HepG2 (cell line): ENCODE data around the gene DCLRE1B. TPM values are rescaled to one million over a fixed set of nuclear protein-coding genes. Genes with fewer than 3 reads are reported as not detected.

Experiments used
- E2F1 ChIP-seq: sonication (generic); formaldehyde crosslinking; IDR thresholded peaks from 2 replicates; pipeline ENCODE4 v1.5.0; 2020; ENCODE audit warnings: missing genetic modification reagents
- GLI4 ChIP-seq: sonication (generic); formaldehyde crosslinking; IDR thresholded peaks from 2 replicates; pipeline ENCODE4 v1.5.1; 2020; ENCODE audit warnings: missing genetic modification reagents, mild to moderate bottlenecking, moderate library complexity, borderline replicate concordance
- GTF2F1 ChIP-seq: fragments of 150-350 bp; IDR thresholded peaks from 2 replicates; pipeline ENCODE4 v1.6.1; 2014; ENCODE audit warnings: low read length
- MATR3 ChIP-seq: sonication (generic); formaldehyde crosslinking; IDR thresholded peaks from 2 replicates; pipeline ENCODE4 v1.4.0; 2020; ENCODE audit warnings: missing genetic modification reagents
- NR2F6 ChIP-seq, 2 experiments: IDR thresholded peaks; 2 replicates each; pipeline ENCODE4 v1.6.1; 2016; ENCODE audit warnings: antibody characterized with exemption in 1 of 2, mild to moderate bottlenecking in 1 of 2
- REXO4 ChIP-seq: sonication (generic); formaldehyde crosslinking; IDR thresholded peaks from 2 replicates; pipeline ENCODE4 v1.8.0; 2022; ENCODE audit warnings: missing genetic modification reagents, mild to moderate bottlenecking, borderline replicate concordance
- RFXAP ChIP-seq: sonication (generic); formaldehyde crosslinking; IDR thresholded peaks from 2 replicates; pipeline ENCODE4 v1.4.0; 2020; ENCODE audit warnings: missing genetic modification reagents, borderline replicate concordance
- SNAPC2 ChIP-seq: sonication (generic); formaldehyde crosslinking; IDR thresholded peaks from 2 replicates; pipeline ENCODE4 v1.8.1; 2022; ENCODE audit warnings: mild to moderate bottlenecking, missing genetic modification reagents
- STAG1 ChIP-seq: sonication (generic); formaldehyde crosslinking; IDR thresholded peaks from 2 replicates; pipeline ENCODE4 v1.4.0; 2020; ENCODE audit warnings: missing genetic modification reagents
- TOE1 ChIP-seq: sonication (generic); formaldehyde crosslinking; IDR thresholded peaks from 2 replicates; pipeline ENCODE4 v1.4.0; 2020; ENCODE audit warnings: mild to moderate bottlenecking, missing genetic modification reagents
- ZIK1 ChIP-seq: sonication (generic); formaldehyde crosslinking; IDR thresholded peaks from 2 replicates; pipeline ENCODE4 v1.5.0; 2020; ENCODE audit warnings: mild to moderate bottlenecking, low read depth, missing genetic modification reagents, borderline replicate concordance
- ZNF343 ChIP-seq: sonication (generic); formaldehyde crosslinking; IDR thresholded peaks from 2 replicates; pipeline ENCODE4 v1.4.0; 2020; ENCODE audit warnings: mild to moderate bottlenecking, missing genetic modification reagents
- ZNF354B ChIP-seq: sonication (generic); formaldehyde crosslinking; IDR thresholded peaks from 2 replicates; pipeline ENCODE4 v1.8.0; 2022; ENCODE audit warnings: mild to moderate bottlenecking, missing genetic modification reagents
- ZNF362 ChIP-seq: sonication (generic); formaldehyde crosslinking; IDR thresholded peaks from 2 replicates; pipeline ENCODE4 v1.4.0; 2020; ENCODE audit warnings: missing genetic modification reagents, mild to moderate bottlenecking, borderline replicate concordance
- ZNF460 ChIP-seq: sonication (generic); formaldehyde crosslinking; IDR thresholded peaks from 2 replicates; pipeline ENCODE4 v1.5.1; 2020; ENCODE audit warnings: missing genetic modification reagents, mild to moderate bottlenecking, borderline replicate concordance
- ZNF552 ChIP-seq: sonication (generic); formaldehyde crosslinking; IDR thresholded peaks from 2 replicates; pipeline ENCODE4 v1.9.0; 2022; ENCODE audit warnings: missing genetic modification reagents, mild to moderate bottlenecking, borderline replicate concordance
- ZNF710 ChIP-seq: sonication (generic); formaldehyde crosslinking; IDR thresholded peaks from 2 replicates; pipeline ENCODE4 v1.5.0; 2020; ENCODE audit warnings: mild to moderate bottlenecking, missing genetic modification reagents, borderline replicate concordance
- ZNF749 ChIP-seq: sonication (generic); formaldehyde crosslinking; IDR thresholded peaks from 2 replicates; pipeline ENCODE4 v1.8.0; 2022; ENCODE audit warnings: mild to moderate bottlenecking, missing genetic modification reagents, moderate library complexity, borderline replicate concordance
- polyA plus RNA-seq, 8 experiments: library from polyadenylated mRNA; depleted of rRNA in 3 of 8; stranded (reverse) in 7 of 8; unstranded in 1 of 8; fragments of >200 nt; fragmentation: Illumina TruSeq in 4 of 8; extraction: Trizol in 4 of 8; gene quantifications; 2 replicates each; pipeline versions ENCODE4 v1.2.1 to v1.2.3, GENCODE V29; 2011 to 2016; ENCODE audit warnings: low read depth in 4 of 8, missing spikeins in 1 of 8, mixed read lengths in 1 of 8; ENCODE audit not compliant: insufficient read depth in 1 of 8
- total RNA-seq, 5 experiments: library from RNA; depleted of rRNA; stranded (reverse); fragments of >200 nt; fragmentation: Illumina TruSeq; extraction: Trizol; gene quantifications; 2 replicates each; pipeline ENCODE4 v1.2.3, GENCODE V29; 2016; ENCODE audit warnings: low read depth in 1 of 5
- TF ChIP-seq, protein P1 (sequence below): sonication (generic); formaldehyde crosslinking; conservative IDR thresholded peaks from 2 replicates; pipeline ENCODE4 v1.8.0; 2022; ENCODE audit warnings: low read depth, missing genetic modification reagents
- TF ChIP-seq, protein P2 (sequence below): sonication (generic); formaldehyde crosslinking; IDR thresholded peaks from 2 replicates; pipeline ENCODE4 v1.9.0; 2021; ENCODE audit warnings: missing genetic modification reagents, borderline replicate concordance

DCLRE1B gene
- total and polyA plus RNA-seq, 2 of the 13 experiments (the other 11 are each of a cell fraction or from before 2014, with no cell fraction given), result 2.7 to 8.0 TPM

GRCh38 chr1:113928941-113929749 lies 24.0 kb downstream of the DCLRE1B start, which contains the start of gene HIPK1 (continued):
- TF ChIP-seq REXO4 (no peak), STAG1 (peak; percentile 36; the same call in 1 of the 2 replicates), GLI4 (CRISPR knock-in tag) (0 out of 2 replicates have a peak, but pooled peaks have one; percentile 0), E2F1 (CRISPR knock-in tag) (peak; percentile 82), TOE1 (CRISPR knock-in tag) (no peak; the same call in 1 of the 2 replicates), ZNF354B (no peak), SNAPC2 (CRISPR knock-in tag) (no peak), MATR3 (no peak), GTF2F1 (no peak), RFXAP (CRISPR knock-in tag) (peak; percentile 76; the same call in 1 of the 2 replicates), ZNF552 (CRISPR knock-in tag) (no peak), ZIK1 (CRISPR knock-in tag) (no peak; the same call in 1 of the 2 replicates), ZNF460 (CRISPR knock-in tag) (no peak; the same call in 1 of the 2 replicates), ZNF362 (CRISPR knock-in tag) (peak; percentile 42; the same call in 1 of the 2 replicates), ZNF343 (CRISPR knock-in tag) (peak; percentile 38; the same call in 1 of the 2 replicates), ZNF749 (no peak; the same call in 1 of the 2 replicates), ZNF710 (CRISPR knock-in tag) (no peak; the same call in 1 of the 2 replicates), NR2F6 (IDR thresholded peaks at IDR 0.05) (no peak), NR2F6 (CRISPR knock-in tag; IDR thresholded peaks at IDR 0.05) (peak; percentile 49; the same call in 1 of the 2 replicates)
- TF ChIP-seq, protein P1, sequence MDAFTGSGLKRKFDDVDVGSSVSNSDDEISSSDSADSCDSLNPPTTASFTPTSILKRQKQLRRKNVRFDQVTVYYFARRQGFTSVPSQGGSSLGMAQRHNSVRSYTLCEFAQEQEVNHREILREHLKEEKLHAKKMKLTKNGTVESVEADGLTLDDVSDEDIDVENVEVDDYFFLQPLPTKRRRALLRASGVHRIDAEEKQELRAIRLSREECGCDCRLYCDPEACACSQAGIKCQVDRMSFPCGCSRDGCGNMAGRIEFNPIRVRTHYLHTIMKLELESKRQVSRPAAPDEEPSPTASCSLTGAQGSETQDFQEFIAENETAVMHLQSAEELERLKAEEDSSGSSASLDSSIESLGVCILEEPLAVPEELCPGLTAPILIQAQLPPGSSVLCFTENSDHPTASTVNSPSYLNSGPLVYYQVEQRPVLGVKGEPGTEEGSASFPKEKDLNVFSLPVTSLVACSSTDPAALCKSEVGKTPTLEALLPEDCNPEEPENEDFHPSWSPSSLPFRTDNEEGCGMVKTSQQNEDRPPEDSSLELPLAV, result no peak
- TF ChIP-seq, protein P2, sequence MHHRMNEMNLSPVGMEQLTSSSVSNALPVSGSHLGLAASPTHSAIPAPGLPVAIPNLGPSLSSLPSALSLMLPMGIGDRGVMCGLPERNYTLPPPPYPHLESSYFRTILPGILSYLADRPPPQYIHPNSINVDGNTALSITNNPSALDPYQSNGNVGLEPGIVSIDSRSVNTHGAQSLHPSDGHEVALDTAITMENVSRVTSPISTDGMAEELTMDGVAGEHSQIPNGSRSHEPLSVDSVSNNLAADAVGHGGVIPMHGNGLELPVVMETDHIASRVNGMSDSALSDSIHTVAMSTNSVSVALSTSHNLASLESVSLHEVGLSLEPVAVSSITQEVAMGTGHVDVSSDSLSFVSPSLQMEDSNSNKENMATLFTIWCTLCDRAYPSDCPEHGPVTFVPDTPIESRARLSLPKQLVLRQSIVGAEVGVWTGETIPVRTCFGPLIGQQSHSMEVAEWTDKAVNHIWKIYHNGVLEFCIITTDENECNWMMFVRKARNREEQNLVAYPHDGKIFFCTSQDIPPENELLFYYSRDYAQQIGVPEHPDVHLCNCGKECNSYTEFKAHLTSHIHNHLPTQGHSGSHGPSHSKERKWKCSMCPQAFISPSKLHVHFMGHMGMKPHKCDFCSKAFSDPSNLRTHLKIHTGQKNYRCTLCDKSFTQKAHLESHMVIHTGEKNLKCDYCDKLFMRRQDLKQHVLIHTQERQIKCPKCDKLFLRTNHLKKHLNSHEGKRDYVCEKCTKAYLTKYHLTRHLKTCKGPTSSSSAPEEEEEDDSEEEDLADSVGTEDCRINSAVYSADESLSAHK (CRISPR knock-in tag), result no peak
